NCI-H1930 (cell line): ENCODE data around the gene ENO4.

ENCODE experiments used
- DNase-seq, 2 experiments: peaks; one replicate each; lab custom pipeline; 2025; lab: John Stamatoyannopoulos, UW

Gene ENO4

GRCh38 chr10:116849248-116850057, at the start of gene ENO4:
ENO4 (plus strand) TSS chr10:116849499; CDS start chr10:116849567, 68 bp downstream.
- peak; percentile 72 to 80 for DNase-seq

GRCh38 chr10:116800286-116800929, 48.9 kb upstream of the ENO4 start:
- DNase-seq: no peak

- DNase-seq: no peak
Observed at GRCh38 chr10:116801658-116802057, 47.6 kb upstream of the ENO4 start.

- DNase-seq: no peak
Observed at GRCh38 chr10:116802474-116802873, 46.8 kb upstream of the ENO4 start.

GRCh38 chr10:116802876-116803275, 46.4 kb upstream of the ENO4 start:
- no peak for DNase-seq

GRCh38 chr10:116803451-116804249, 45.6 kb upstream of the ENO4 start:
- DNase-seq: no peak

GRCh38 chr10:116808706-116809105, 40.6 kb upstream of the ENO4 start:
- DNase-seq: no peak

- DNase-seq: no peak
Observed at GRCh38 chr10:116809483-116810119, 39.7 kb upstream of the ENO4 start.

- DNase-seq: no peak
Observed at GRCh38 chr10:116810120-116810500, 39.2 kb upstream of the ENO4 start.

GRCh38 chr10:116810895-116811294, 38.4 kb upstream of the ENO4 start:
- no peak for DNase-seq

GRCh38 chr10:116811691-116812090, 37.6 kb upstream of the ENO4 start:
- DNase-seq: no peak

- no peak for DNase-seq
Observed at GRCh38 chr10:116815641-116816415, 33.5 kb upstream of the ENO4 start.

GRCh38 chr10:116817178-116817577, 32.1 kb upstream of the ENO4 start:
- no peak for DNase-seq

GRCh38 chr10:116817780-116818343, 31.4 kb upstream of the ENO4 start:
- no peak for DNase-seq

- DNase-seq: no peak
Observed at GRCh38 chr10:116819999-116820677, 29.2 kb upstream of the ENO4 start.

GRCh38 chr10:116825901-116826300, 23.4 kb upstream of the ENO4 start:
- no peak for DNase-seq

- no peak for DNase-seq
Observed at GRCh38 chr10:116826803-116827202, 22.5 kb upstream of the ENO4 start.

GRCh38 chr10:116827214-116827671, 22.1 kb upstream of the ENO4 start:
- DNase-seq: no peak

GRCh38 chr10:116828116-116828515, 21.2 kb upstream of the ENO4 start:
- DNase-seq: no peak

GRCh38 chr10:116829711-116830110, 19.6 kb upstream of the ENO4 start:
- DNase-seq: no peak
